ENCODE results near the gene SH3RF3. TPM values are rescaled to one million over a fixed set of nuclear protein-coding genes. Genes with fewer than 3 reads are reported as not detected.
A peak's percentile ranks its signal among the peaks of the same experiment; 100 is the strongest.

The SH3RF3 gene
- total RNA-seq, 2 donors from 2014 or later = 1.0 to 1.7 TPM

GRCh38 chr2:109454765-109455394 lies 325.9 kb downstream of the SH3RF3 start:
- H3K27ac Mint-ChIP-seq = peak overlapping the region; percentile 61 to 70
- H3K9me3 Mint-ChIP-seq = no peaks in the 10 kb centered on the region
- DNase-seq (ENCODE audit: low spot score in 2 of 2) (peak in 1 of 2 donors; percentile 37), ATAC-seq (peak; percentile 68 to 81)
- no peaks in the 10 kb centered on the region for H3K36me3 Mint-ChIP-seq

- Mint-ChIP-seq H3K36me3 (no peaks in the 10 kb centered on the region), H3K27ac (no peak overlapping the region), H3K9me3 (no peaks in the 10 kb centered on the region)
- DNase-seq (ENCODE audit: low spot score in 2 of 2) = peak in 1 of 2 donors; percentile 44
- ATAC-seq = no peak
These were observed 327.0 kb downstream of the SH3RF3 start for GRCh38 chr2:109455731-109456691.

- no peaks in the 10 kb centered on the region for H3K9me3 Mint-ChIP-seq
- no peak for ATAC-seq
- DNase-seq (ENCODE audit: low spot score in 2 of 2) = peak in 1 of 2 donors; percentile 26
- no peak overlapping the region for H3K27ac Mint-ChIP-seq
- H3K36me3 Mint-ChIP-seq = no peaks in the 10 kb centered on the region
These were observed 327.8 kb downstream of the SH3RF3 start for GRCh38 chr2:109456776-109457175.

DNA sequence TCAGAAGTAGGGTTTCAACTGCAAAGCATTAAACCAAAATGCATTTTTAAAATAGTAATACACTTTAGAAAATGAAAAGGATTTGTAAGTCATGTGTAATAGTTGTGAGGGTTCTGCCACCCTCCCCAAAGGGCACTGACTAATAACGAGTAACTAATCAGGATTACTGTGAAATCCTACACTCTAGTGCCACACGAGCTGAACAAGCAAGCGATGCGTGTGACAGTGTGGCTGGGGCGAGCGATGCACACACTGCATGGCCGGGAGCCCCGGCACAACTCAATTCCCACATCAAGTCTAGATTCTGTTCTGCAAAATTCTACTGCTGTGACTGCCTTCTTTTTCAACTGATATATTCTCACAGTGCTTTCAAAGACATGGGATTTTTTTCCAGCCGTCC lies 328.4 kb downstream of the SH3RF3 start:
- no peak overlapping the region for H3K27ac Mint-ChIP-seq
- no peak for ATAC-seq

DNA sequence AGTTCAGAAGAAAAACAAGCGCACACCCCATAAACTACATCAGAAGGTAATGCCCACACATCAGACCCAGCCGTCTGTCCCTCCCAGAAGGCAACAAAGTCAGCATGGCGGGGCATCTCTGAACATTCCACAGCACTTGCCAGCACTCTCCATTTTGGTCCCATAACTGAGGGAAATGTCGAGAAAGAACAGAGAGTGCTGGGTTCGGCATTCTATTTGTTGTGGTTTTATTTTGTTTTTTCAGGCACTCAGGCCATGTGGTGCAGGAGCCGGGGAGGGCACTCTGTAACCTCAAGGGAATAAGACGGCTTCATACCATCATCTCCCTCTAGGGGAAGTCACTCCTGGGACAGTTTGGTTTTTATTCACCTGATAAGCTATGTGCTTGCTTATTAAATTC lies 328.8 kb downstream of the SH3RF3 start:
- H3K36me3 Mint-ChIP-seq = no peaks in the 10 kb centered on the region
- ATAC-seq (no peak), DNase-seq (ENCODE audit: low spot score in 2 of 2) (peak in 1 of 2 donors; percentile 23)
- H3K27ac Mint-ChIP-seq = no peak overlapping the region
- no peaks in the 10 kb centered on the region for H3K9me3 Mint-ChIP-seq

More for the DNA sequence above, 328.4 kb downstream of the SH3RF3 start:
- H3K9me3 Mint-ChIP-seq = no peaks in the 10 kb centered on the region
- H3K36me3 Mint-ChIP-seq = no peaks in the 10 kb centered on the region
- DNase-seq (ENCODE audit: low spot score in 2 of 2) = peak in 1 of 2 donors; percentile 14

- ATAC-seq (no peak), DNase-seq (ENCODE audit: low spot score in 2 of 2) (no peak)
- no peaks in the 10 kb centered on the region for H3K36me3 Mint-ChIP-seq
- H3K27ac Mint-ChIP-seq = no peak overlapping the region
- no peaks in the 10 kb centered on the region for H3K9me3 Mint-ChIP-seq
These were observed 329.5 kb downstream of the SH3RF3 start for GRCh38 chr2:109458512-109458911.

- Mint-ChIP-seq H3K27ac (no peak overlapping the region), H3K36me3 (no peaks in the 10 kb centered on the region), H3K9me3 (no peaks in the 10 kb centered on the region)
- no peak for ATAC-seq
- DNase-seq (ENCODE audit: low spot score in 2 of 2) = peak in 1 of 2 donors; percentile 16
These were observed 330.5 kb downstream of the SH3RF3 start for GRCh38 chr2:109459485-109459884.

- no peaks in the 10 kb centered on the region for H3K36me3 Mint-ChIP-seq
- H3K9me3 Mint-ChIP-seq = no peaks in the 10 kb centered on the region
- H3K27ac Mint-ChIP-seq = no peak overlapping the region
- DNase-seq (ENCODE audit: low spot score in 2 of 2) (peak in 1 of 2 donors; percentile 20), ATAC-seq (no peak)
These were observed 331.7 kb downstream of the SH3RF3 start for GRCh38 chr2:109460553-109461324.

DNA sequence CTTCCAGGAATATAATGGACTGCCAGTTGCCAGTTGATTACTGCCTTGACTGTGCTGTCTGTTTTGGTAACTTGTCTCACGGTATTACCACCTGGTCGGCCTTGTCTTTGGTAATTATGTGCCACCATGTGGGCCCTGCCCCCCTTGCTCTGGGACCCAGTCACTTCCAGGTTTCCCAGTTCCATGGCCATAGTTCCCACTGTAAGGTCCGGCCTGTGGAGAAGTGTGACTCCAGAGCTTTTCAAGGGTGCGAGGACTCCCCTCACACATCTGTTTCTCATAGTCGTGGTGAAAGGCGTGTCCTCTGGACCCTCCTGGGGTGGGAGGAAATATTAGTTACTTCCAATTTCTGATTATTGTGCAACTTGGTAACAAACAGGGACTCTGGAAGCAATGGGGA lies 334.2 kb downstream of the SH3RF3 start:
- Mint-ChIP-seq H3K36me3 (no peaks in the 10 kb centered on the region), H3K27ac (no peak overlapping the region), H3K9me3 (no peaks in the 10 kb centered on the region)
- DNase-seq (ENCODE audit: low spot score in 2 of 2) (peak in 1 of 2 donors; percentile 30), ATAC-seq (no peak)

GRCh38 chr2:109463891-109464290 lies 334.9 kb downstream of the SH3RF3 start:
- H3K36me3 Mint-ChIP-seq = no peaks in the 10 kb centered on the region
- H3K27ac Mint-ChIP-seq = no peak overlapping the region
- DNase-seq (ENCODE audit: low spot score in 2 of 2) (no peak), ATAC-seq (no peak)
- no peaks in the 10 kb centered on the region for H3K9me3 Mint-ChIP-seq

GRCh38 chr2:109466674-109467575 lies 337.9 kb downstream of the SH3RF3 start:
- Mint-ChIP-seq H3K27ac (no peak overlapping the region), H3K36me3 (no peaks in the 10 kb centered on the region), H3K9me3 (peaks cover 0 to 4% of the 10 kb centered on the region in 2 donors)
- ATAC-seq (no peak), DNase-seq (ENCODE audit: low spot score in 2 of 2) (peak in 1 of 2 donors; percentile 16)

DNA sequence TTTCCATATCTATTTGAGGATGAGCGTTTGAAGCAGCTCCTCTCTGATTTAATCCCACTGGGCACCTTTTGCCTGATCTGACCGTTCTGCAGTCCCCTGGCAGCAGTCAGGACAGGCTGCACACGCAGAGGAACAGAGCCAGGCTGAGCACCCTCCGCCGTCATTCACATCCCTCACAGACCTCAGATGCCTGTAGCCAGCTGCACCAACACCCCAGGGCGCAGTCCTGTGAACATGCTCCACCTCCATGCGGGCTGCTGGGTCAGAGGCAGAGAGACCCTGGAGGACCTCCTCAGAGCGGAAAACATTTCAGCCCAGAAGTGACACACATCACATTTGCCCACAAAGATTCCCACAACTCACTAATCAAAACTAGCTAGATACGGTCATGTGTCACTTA lies 338.7 kb downstream of the SH3RF3 start:
- Mint-ChIP-seq H3K36me3 (no peaks in the 10 kb centered on the region), H3K9me3 (peaks cover 0 to 4% of the 10 kb centered on the region in 2 donors), H3K27ac (no peak overlapping the region)
- no peak for ATAC-seq
- peak in 1 of 2 donors; percentile 4 for DNase-seq (ENCODE audit: low spot score in 2 of 2)

DNA sequence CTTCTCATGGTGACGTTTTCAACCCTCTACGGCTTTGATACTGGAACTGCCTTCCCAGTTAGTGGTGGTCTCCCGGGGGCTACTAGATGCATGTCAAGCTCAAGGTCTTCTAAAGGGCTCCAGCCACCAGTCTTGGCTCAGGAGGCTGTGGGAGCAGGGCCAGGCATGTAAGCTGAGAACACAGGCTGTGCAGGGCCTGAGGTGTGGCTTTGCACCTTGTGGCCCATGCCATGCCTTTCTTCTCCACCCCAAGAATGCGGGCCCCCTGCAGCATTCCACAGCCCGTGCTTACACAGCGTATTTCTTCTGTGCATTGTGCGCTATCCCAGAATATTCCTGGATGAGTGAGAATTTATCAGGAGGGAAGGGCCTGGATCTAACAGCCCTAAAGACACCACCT lies 339.9 kb downstream of the SH3RF3 start:
- Mint-ChIP-seq H3K27ac (no peak overlapping the region), H3K9me3 (peaks cover 0 to 4% of the 10 kb centered on the region in 2 donors), H3K36me3 (no peaks in the 10 kb centered on the region)
- DNase-seq (ENCODE audit: low spot score in 2 of 2) (no peak), ATAC-seq (no peak)

GRCh38 chr2:109471658-109472057 lies 342.7 kb downstream of the SH3RF3 start:
- Mint-ChIP-seq H3K9me3 (peaks cover 0 to 4% of the 10 kb centered on the region in 2 donors), H3K27ac (no peak overlapping the region), H3K36me3 (no peaks in the 10 kb centered on the region)
- no peak for ATAC-seq
- no peak for DNase-seq (ENCODE audit: low spot score in 2 of 2)

DNA sequence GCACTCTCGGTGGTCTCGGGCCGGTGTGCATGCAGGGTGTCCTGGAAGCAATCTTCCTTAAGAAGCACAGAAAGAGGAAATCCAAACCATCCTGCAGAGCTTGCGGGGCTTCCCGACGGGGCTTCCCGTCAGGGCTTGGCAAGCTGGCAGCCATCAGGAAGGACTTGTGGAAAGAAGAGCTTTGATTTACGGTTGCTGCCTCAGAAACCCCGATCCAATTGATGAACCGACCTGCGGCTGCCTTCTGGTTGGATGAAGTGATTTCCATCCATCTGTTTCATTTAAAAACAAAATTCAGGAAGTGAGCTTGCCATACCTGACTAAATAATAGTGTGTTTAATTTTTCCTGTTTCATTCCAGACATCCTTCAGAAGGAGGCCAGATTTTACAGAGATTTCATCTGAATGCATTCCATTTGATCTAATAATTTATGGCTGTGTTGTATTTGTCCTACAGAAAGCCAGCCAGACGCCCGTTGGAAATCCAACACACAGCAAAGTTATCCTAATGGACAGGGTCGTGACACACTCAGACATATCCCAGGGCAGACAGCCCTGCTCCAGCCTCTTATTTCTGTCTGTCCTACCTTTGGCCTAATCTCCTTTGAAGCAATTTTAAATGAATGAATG lies 343.4 kb downstream of the SH3RF3 start:
- Mint-ChIP-seq H3K27ac (no peak overlapping the region), H3K36me3 (no peaks in the 10 kb centered on the region), H3K9me3 (peaks cover 0 to 4% of the 10 kb centered on the region in 2 donors)
- ATAC-seq (no peak), DNase-seq (ENCODE audit: low spot score in 2 of 2) (no peak)
